GM23338 (cell line): ENCODE results near the gene IMPDH1. TPM values are rescaled to one million over a fixed set of nuclear protein-coding genes. Genes with fewer than 3 reads are reported as not detected.
A peak's percentile ranks its signal among the peaks of the same experiment; 100 is the strongest.

Source experiments
- ATAC-seq: fragments of 200-7000 bp; cut with Tn5 transposase; 3 replicates; pipeline ENCODE4 v1.9.1; 2020
- DNase-seq: peaks from one replicate; pipeline ENCODE4 v3.0.0-alpha.2; 2015; ENCODE audit warnings: low spot score
- H2AFZ ChIP-seq: fragments of 200-600 bp; sonication (generic); 2 replicates; pipeline ENCODE4 v1.8.0; 2016; ENCODE audit warnings: antibody characterized with exemption, mild to moderate bottlenecking, moderate library complexity
- H3F3A ChIP-seq: fragments of 200-600 bp; sonication (generic); replicated peaks from 2 replicates; pipeline ENCODE4 v1.8.0; 2017; ENCODE audit warnings: antibody characterized with exemption, mixed run types, low read depth
- H3K27ac ChIP-seq: fragments of 200-600 bp; sonication (generic); 2 replicates; pipeline ENCODE4 v1.6.1; 2016; ENCODE audit warnings: low read depth
- H3K27me3 ChIP-seq: fragments of 200-600 bp; sonication (generic); 2 replicates; pipeline ENCODE4 v1.8.0; 2016; ENCODE audit warnings: mild to moderate bottlenecking, mixed run types, moderate library complexity; ENCODE audit not compliant: insufficient read depth
- H3K36me3 ChIP-seq: fragments of 200-600 bp; sonication (generic); 2 replicates; pipeline ENCODE4 v1.8.0; 2016; ENCODE audit warnings: mild to moderate bottlenecking; ENCODE audit not compliant: insufficient read depth
- H3K4me1 ChIP-seq: fragments of 200-600 bp; sonication (generic); 2 replicates; pipeline ENCODE4 v1.8.0; 2016; ENCODE audit warnings: mild to moderate bottlenecking, moderate library complexity; ENCODE audit not compliant: insufficient read depth
- H3K4me2 ChIP-seq: fragments of 200-600 bp; sonication (generic); 2 replicates; pipeline ENCODE4 v1.7.1; 2017; ENCODE audit warnings: mixed run types
- H3K4me3 ChIP-seq: fragments of 200-600 bp; sonication (generic); 2 replicates; pipeline ENCODE4 v1.6.1; 2016; ENCODE audit warnings: mixed run types
- H3K79me2 ChIP-seq: fragments of 200-600 bp; sonication (generic); replicated peaks from 2 replicates; pipeline ENCODE4 v1.8.0; 2017; ENCODE audit warnings: mild to moderate bottlenecking; ENCODE audit not compliant: insufficient read depth
- H3K9me2 ChIP-seq: fragments of 200-600 bp; sonication (generic); 2 replicates; pipeline ENCODE4 v1.8.0; 2017; ENCODE audit not compliant: insufficient read depth
- H4K20me1 ChIP-seq: fragments of 200-600 bp; sonication (generic); replicated peaks from 2 replicates; pipeline ENCODE4 v1.8.0; 2017; ENCODE audit warnings: mild to moderate bottlenecking; ENCODE audit not compliant: insufficient read depth
- H3K27ac Mint-ChIP-seq: 2 replicates; pipeline ENCODE4 v1.8.0; 2020; ENCODE audit warnings: inconsistent platforms, mild to moderate bottlenecking, moderate library complexity, mixed read lengths
- H3K27me3 Mint-ChIP-seq: 3 replicates; pipeline ENCODE4 v1.8.0; 2022; ENCODE audit warnings: low read depth, mild to moderate bottlenecking, moderate library complexity, mixed read lengths, inconsistent platforms; ENCODE audit not compliant: insufficient read depth, poor library complexity
- H3K36me3 Mint-ChIP-seq: 3 replicates; pipeline ENCODE4 v1.8.0; 2021; ENCODE audit warnings: low read depth, mild to moderate bottlenecking, inconsistent platforms, moderate library complexity, mixed read lengths
- H3K4me1 Mint-ChIP-seq: 3 replicates; pipeline ENCODE4 v1.8.0; 2020; ENCODE audit warnings: mild to moderate bottlenecking, inconsistent platforms, mixed read lengths
- H3K4me3 Mint-ChIP-seq: 3 replicates; pipeline ENCODE4 v1.8.0; 2021; ENCODE audit warnings: moderate library complexity, mild to moderate bottlenecking, inconsistent platforms, mixed read lengths
- H3K9me3 Mint-ChIP-seq: 3 replicates; pipeline ENCODE4 v1.8.0; 2020; ENCODE audit warnings: moderate library complexity, mild to moderate bottlenecking, inconsistent platforms, mixed read lengths
- CREB1 ChIP-seq: fragments of 250-450 bp; sonication (Bioruptor Pico); IDR thresholded peaks from 2 replicates; pipeline ENCODE4 v1.5.0; 2020; ENCODE audit warnings: low read depth, mild to moderate bottlenecking, moderate library complexity
- EZH2 ChIP-seq: fragments of 200-600 bp; sonication (generic); IDR thresholded peaks from one replicate; pipeline ENCODE4 v1.8.0; 2017; ENCODE audit warnings: antibody characterized with exemption, mild to moderate bottlenecking, low read depth; ENCODE audit not compliant: unreplicated experiment
- EZH2phosphoT487 ChIP-seq: fragments of 200-600 bp; sonication (generic); IDR thresholded peaks from one replicate; pipeline ENCODE4 v1.8.1; 2018; ENCODE audit warnings: antibody characterized with exemption; ENCODE audit not compliant: unreplicated experiment
- JUNB ChIP-seq: IDR thresholded peaks from one replicate; pipeline ENCODE4 v1.6.1; 2016; ENCODE audit warnings: antibody characterized with exemption; ENCODE audit not compliant: unreplicated experiment
- NANOG ChIP-seq: IDR thresholded peaks from 2 replicates; pipeline ENCODE4 v1.6.1; 2016; ENCODE audit warnings: antibody characterized with exemption, borderline replicate concordance
- POLR2AphosphoS5 ChIP-seq: IDR thresholded peaks from 2 replicates; pipeline ENCODE4 v1.6.1; 2016; ENCODE audit warnings: antibody characterized with exemption, low read depth
- STAT1 ChIP-seq: IDR thresholded peaks from one replicate; pipeline ENCODE4 v1.6.1; 2016; ENCODE audit warnings: antibody characterized with exemption; ENCODE audit not compliant: unreplicated experiment
- ZNF114 ChIP-seq: fragments of 250-450 bp; sonication (Bioruptor Pico); IDR thresholded peaks from 2 replicates; pipeline ENCODE4 v1.5.0; 2020; ENCODE audit warnings: mild to moderate bottlenecking, moderate library complexity
- ZNF331 ChIP-seq: fragments of 250-450 bp; sonication (Bioruptor Pico); IDR thresholded peaks from 2 replicates; pipeline ENCODE4 v1.5.0; 2020; ENCODE audit warnings: low read depth, mild to moderate bottlenecking, moderate library complexity
- polyA plus RNA-seq: library from polyadenylated mRNA; unstranded; fragments of >200 nt; fragmentation: Nextera tagmentation; extraction: Ambion mirVana; gene quantifications from 2 replicates; pipeline ENCODE4 v1.2.1, GENCODE V29; 2016
- total RNA-seq: library from RNA; depleted of rRNA; stranded (reverse); fragments of >200 nt; shearing (Covaris generic); gene quantifications from 2 replicates; pipeline ENCODE4 v1.2.3, GENCODE V29; 2014
- TF ChIP-seq, protein P1 (sequence below): IDR thresholded peaks from 2 replicates; pipeline ENCODE4 v1.6.1; 2016; ENCODE audit warnings: antibody characterized with exemption
- TF ChIP-seq, protein P2 (sequence below): IDR thresholded peaks from one replicate; pipeline ENCODE4 v1.6.1; 2018; ENCODE audit warnings: antibody characterized with exemption; ENCODE audit not compliant: unreplicated experiment
- TF ChIP-seq, protein P3 (sequence below), 2 experiments: fragments of 200-600 bp in 1 of 2; sonication (generic) in 1 of 2; conservative IDR thresholded peaks; 2 replicates each; pipeline versions ENCODE4 v1.5.1 to v1.6.1; 2016 to 2017; ENCODE audit warnings: antibody characterized with exemption in 2 of 2, low read depth in 2 of 2, mild to moderate bottlenecking in 2 of 2, moderate library complexity in 1 of 2
- TF ChIP-seq, protein P4 (sequence below): fragments of 250-450 bp; sonication (Bioruptor Pico); IDR thresholded peaks from 2 replicates; pipeline ENCODE4 v1.5.0; 2020; ENCODE audit warnings: mild to moderate bottlenecking, moderate library complexity

IMPDH1 gene
- total and polyA plus RNA-seq, 2 experiments from 2014 or later, result 16.4 to 48.3 TPM

DNA sequence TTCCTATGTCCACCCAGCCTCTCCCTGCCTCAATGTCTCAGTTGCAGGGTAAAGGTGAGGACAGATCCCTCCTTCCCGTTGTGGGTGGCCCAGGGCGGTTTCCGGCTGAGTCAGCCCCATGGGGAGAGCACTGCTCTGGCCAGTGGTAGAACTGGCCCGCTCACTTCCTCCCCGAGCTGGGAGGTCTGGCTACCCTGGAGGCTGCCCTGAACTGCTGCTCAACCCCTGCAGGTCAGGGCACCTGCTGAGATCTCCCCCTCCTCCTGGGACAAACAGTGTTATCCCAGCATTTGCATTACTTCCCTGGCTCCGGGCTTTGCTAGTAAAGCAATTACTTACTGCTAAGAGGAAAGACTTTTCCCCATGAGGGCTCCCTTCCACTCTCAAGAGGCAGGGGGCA, 21.4 kb upstream of the IMPDH1 start:
- TF ChIP-seq JUNB, result no peak
- TF ChIP-seq EZH2, result no peak
- TF ChIP-seq CREB1 (CRISPR knock-in tag), result no peak
- TF ChIP-seq, protein P1, sequence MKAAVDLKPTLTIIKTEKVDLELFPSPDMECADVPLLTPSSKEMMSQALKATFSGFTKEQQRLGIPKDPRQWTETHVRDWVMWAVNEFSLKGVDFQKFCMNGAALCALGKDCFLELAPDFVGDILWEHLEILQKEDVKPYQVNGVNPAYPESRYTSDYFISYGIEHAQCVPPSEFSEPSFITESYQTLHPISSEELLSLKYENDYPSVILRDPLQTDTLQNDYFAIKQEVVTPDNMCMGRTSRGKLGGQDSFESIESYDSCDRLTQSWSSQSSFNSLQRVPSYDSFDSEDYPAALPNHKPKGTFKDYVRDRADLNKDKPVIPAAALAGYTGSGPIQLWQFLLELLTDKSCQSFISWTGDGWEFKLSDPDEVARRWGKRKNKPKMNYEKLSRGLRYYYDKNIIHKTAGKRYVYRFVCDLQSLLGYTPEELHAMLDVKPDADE, result no peak
- no peak for TF ChIP-seq NANOG
- no peak for TF ChIP-seq ZNF331 (CRISPR knock-in tag)
- no peak for TF ChIP-seq POLR2AphosphoS5
- TF ChIP-seq, protein P2, sequence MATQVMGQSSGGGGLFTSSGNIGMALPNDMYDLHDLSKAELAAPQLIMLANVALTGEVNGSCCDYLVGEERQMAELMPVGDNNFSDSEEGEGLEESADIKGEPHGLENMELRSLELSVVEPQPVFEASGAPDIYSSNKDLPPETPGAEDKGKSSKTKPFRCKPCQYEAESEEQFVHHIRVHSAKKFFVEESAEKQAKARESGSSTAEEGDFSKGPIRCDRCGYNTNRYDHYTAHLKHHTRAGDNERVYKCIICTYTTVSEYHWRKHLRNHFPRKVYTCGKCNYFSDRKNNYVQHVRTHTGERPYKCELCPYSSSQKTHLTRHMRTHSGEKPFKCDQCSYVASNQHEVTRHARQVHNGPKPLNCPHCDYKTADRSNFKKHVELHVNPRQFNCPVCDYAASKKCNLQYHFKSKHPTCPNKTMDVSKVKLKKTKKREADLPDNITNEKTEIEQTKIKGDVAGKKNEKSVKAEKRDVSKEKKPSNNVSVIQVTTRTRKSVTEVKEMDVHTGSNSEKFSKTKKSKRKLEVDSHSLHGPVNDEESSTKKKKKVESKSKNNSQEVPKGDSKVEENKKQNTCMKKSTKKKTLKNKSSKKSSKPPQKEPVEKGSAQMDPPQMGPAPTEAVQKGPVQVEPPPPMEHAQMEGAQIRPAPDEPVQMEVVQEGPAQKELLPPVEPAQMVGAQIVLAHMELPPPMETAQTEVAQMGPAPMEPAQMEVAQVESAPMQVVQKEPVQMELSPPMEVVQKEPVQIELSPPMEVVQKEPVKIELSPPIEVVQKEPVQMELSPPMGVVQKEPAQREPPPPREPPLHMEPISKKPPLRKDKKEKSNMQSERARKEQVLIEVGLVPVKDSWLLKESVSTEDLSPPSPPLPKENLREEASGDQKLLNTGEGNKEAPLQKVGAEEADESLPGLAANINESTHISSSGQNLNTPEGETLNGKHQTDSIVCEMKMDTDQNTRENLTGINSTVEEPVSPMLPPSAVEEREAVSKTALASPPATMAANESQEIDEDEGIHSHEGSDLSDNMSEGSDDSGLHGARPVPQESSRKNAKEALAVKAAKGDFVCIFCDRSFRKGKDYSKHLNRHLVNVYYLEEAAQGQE, result no peak
- TF ChIP-seq STAT1, result no peak
- no peak for TF ChIP-seq EZH2phosphoT487
- TF ChIP-seq, protein P3, sequence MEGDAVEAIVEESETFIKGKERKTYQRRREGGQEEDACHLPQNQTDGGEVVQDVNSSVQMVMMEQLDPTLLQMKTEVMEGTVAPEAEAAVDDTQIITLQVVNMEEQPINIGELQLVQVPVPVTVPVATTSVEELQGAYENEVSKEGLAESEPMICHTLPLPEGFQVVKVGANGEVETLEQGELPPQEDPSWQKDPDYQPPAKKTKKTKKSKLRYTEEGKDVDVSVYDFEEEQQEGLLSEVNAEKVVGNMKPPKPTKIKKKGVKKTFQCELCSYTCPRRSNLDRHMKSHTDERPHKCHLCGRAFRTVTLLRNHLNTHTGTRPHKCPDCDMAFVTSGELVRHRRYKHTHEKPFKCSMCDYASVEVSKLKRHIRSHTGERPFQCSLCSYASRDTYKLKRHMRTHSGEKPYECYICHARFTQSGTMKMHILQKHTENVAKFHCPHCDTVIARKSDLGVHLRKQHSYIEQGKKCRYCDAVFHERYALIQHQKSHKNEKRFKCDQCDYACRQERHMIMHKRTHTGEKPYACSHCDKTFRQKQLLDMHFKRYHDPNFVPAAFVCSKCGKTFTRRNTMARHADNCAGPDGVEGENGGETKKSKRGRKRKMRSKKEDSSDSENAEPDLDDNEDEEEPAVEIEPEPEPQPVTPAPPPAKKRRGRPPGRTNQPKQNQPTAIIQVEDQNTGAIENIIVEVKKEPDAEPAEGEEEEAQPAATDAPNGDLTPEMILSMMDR (conservative IDR thresholded peaks at IDR 0.05; ENCODE audit: low read depth in 2 of 2), result no peak
- TF ChIP-seq, protein P4, sequence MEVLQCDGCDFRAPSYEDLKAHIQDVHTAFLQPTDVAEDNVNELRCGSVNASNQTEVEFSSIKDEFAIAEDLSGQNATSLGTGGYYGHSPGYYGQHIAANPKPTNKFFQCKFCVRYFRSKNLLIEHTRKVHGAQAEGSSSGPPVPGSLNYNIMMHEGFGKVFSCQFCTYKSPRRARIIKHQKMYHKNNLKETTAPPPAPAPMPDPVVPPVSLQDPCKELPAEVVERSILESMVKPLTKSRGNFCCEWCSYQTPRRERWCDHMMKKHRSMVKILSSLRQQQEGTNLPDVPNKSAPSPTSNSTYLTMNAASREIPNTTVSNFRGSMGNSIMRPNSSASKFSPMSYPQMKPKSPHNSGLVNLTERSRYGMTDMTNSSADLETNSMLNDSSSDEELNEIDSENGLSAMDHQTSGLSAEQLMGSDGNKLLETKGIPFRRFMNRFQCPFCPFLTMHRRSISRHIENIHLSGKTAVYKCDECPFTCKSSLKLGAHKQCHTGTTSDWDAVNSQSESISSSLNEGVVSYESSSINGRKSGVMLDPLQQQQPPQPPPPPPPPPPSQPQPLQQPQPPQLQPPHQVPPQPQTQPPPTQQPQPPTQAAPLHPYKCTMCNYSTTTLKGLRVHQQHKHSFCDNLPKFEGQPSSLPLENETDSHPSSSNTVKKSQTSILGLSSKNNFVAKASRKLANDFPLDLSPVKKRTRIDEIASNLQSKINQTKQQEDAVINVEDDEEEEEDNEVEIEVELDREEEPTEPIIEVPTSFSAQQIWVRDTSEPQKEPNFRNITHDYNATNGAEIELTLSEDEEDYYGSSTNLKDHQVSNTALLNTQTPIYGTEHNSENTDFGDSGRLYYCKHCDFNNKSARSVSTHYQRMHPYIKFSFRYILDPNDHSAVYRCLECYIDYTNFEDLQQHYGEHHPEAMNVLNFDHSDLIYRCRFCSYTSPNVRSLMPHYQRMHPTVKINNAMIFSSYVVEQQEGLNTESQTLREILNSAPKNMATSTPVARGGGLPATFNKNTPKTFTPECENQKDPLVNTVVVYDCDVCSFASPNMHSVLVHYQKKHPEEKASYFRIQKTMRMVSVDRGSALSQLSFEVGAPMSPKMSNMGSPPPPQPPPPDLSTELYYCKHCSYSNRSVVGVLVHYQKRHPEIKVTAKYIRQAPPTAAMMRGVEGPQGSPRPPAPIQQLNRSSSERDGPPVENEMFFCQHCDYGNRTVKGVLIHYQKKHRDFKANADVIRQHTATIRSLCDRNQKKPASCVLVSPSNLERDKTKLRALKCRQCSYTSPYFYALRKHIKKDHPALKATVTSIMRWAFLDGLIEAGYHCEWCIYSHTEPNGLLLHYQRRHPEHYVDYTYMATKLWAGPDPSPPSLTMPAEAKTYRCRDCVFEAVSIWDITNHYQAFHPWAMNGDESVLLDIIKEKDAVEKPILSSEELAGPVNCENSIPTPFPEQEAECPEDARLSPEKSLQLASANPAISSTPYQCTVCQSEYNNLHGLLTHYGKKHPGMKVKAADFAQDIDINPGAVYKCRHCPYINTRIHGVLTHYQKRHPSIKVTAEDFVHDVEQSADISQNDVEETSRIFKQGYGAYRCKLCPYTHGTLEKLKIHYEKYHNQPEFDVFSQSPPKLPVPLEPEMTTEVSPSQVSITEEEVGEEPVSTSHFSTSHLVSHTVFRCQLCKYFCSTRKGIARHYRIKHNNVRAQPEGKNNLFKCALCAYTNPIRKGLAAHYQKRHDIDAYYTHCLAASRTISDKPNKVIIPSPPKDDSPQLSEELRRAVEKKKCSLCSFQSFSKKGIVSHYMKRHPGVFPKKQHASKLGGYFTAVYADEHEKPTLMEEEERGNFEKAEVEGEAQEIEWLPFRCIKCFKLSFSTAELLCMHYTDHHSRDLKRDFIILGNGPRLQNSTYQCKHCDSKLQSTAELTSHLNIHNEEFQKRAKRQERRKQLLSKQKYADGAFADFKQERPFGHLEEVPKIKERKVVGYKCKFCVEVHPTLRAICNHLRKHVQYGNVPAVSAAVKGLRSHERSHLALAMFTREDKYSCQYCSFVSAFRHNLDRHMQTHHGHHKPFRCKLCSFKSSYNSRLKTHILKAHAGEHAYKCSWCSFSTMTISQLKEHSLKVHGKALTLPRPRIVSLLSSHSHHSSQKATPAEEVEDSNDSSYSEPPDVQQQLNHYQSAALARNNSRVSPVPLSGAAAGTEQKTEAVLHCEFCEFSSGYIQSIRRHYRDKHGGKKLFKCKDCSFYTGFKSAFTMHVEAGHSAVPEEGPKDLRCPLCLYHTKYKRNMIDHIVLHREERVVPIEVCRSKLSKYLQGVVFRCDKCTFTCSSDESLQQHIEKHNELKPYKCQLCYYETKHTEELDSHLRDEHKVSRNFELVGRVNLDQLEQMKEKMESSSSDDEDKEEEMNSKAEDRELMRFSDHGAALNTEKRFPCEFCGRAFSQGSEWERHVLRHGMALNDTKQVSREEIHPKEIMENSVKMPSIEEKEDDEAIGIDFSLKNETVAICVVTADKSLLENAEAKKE (CRISPR knock-in tag), result no peak
- no peak for TF ChIP-seq ZNF114
- ATAC-seq, result peak; percentile 84
- no peak overlapping the region for H3K4me3 ChIP-seq
- H3K36me3 ChIP-seq, result no peaks in the 10 kb centered on the region
- no peak overlapping the region for H3K27ac ChIP-seq
- H3K9me2 ChIP-seq, result no peaks in the 10 kb centered on the region
- Mint-ChIP-seq H3K9me3 (no peaks in the 10 kb centered on the region), H3K36me3 (no peaks in the 10 kb centered on the region), H3K4me3 (no peak overlapping the region), H3K4me1 (peaks cover 25% of the 10 kb centered on the region), H3K27me3 (no peaks in the 10 kb centered on the region), H3K27ac (no peak overlapping the region)
- no peaks in the 10 kb centered on the region for H3K27me3 ChIP-seq
- H3K4me2 ChIP-seq, result no peak overlapping the region
- peaks cover 16% of the 10 kb centered on the region; the same call in 1 of the 2 replicates for H3K4me1 ChIP-seq
- peak; percentile 50 for DNase-seq
- H3K79me2 ChIP-seq, result no peaks in the 10 kb centered on the region
- no peaks in the 10 kb centered on the region for H4K20me1 ChIP-seq
- peak overlapping the region; percentile 58; the same call in 1 of the 2 replicates for H2AFZ ChIP-seq
- H3F3A ChIP-seq, result no peaks in the 10 kb centered on the region
